ACHN (cell line): ENCODE results near the gene ELP2.
"Not testable (repeated sequence)": the region's sequence is repeated elsewhere in the genome, so short reads cannot be mapped to it uniquely, and the experiment has no call there.

Source experiments
- DNase-seq: peaks from one replicate; pipeline ENCODE4 v3.0.0-alpha.2; 2015
- in situ Hi-C: cut with HindIII; loops from 2 replicates; pipeline ENCODE4 v1.10.0; 2017; ENCODE audit warnings: low sequenced_read_pairs, low pct_ligation_motif_present, low pct_unique_long_range_greater_than_20kb

The ELP2 gene, protein sequence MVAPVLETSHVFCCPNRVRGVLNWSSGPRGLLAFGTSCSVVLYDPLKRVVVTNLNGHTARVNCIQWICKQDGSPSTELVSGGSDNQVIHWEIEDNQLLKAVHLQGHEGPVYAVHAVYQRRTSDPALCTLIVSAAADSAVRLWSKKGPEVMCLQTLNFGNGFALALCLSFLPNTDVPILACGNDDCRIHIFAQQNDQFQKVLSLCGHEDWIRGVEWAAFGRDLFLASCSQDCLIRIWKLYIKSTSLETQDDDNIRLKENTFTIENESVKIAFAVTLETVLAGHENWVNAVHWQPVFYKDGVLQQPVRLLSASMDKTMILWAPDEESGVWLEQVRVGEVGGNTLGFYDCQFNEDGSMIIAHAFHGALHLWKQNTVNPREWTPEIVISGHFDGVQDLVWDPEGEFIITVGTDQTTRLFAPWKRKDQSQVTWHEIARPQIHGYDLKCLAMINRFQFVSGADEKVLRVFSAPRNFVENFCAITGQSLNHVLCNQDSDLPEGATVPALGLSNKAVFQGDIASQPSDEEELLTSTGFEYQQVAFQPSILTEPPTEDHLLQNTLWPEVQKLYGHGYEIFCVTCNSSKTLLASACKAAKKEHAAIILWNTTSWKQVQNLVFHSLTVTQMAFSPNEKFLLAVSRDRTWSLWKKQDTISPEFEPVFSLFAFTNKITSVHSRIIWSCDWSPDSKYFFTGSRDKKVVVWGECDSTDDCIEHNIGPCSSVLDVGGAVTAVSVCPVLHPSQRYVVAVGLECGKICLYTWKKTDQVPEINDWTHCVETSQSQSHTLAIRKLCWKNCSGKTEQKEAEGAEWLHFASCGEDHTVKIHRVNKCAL

DNA sequence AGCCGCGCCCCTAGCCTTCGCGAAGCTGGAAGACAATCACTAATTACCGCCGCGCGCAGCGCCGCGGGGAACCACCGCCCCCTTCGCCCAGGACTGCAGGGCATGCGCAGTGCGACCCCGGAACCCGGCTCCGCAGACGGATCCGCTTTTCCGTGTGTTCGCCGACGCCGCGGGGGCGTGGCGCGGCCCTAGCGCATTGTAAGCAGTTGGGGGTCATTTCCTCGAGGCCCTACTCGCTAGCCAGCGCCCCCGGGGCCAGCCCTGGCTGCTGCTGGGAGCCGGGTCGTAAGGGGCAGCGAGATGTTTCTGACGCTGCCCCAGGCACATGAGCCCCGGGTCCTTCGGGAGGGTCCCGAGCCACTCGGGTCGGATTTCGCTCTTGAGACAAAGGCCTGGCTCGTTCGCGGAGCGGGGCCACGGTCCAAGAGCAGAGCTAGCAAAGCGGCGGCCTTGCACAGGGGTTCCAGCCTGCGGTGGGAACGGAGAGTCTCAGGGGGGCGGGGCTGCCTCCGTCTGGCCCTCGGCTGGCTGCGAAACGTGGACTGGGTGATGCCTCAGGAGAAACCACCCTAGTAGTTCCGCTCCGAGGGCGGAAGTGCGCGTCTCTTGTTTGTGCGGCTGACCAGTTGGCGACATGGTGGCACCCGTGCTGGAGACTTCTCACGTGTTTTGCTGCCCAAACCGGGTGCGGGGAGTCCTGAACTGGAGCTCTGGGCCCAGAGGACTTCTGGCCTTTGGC is at the start of gene ELP2, which contains the start of gene SLC39A6:
Gene ELP2 (plus strand): TSS at position 600 of the 739 bp plus-strand sequence. CDS start 35 bp downstream, at position 635.
Gene SLC39A6 (minus strand): TSS at position 41 of the 739 bp plus-strand sequence. CDS start 2,333 bp downstream, outside the sequence.
- DNase-seq, result peak; percentile 89
- in situ Hi-C loops, result no loop called here

DNA sequence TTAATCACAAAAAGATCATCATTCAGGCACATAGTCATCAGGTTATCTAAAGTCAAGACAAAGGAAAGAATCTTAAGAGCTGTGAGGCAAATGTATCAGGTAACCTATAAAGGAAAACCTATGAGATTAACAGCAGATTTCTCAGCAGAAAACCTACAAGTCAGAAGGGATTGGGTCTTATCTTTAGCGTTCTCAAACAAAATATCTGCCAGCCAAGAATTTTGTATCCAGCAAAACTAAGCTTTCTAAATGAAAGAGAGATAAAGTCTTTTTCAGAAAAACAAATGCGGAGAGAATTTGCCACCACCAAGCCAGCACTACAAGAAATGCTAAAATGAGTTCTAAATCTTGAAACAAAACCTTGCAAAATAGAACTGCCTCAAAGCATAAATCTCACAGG is 48.6 kb upstream of the ELP2 start:
- DNase-seq, in situ Hi-C loops: not testable (repeated sequence)

DNA sequence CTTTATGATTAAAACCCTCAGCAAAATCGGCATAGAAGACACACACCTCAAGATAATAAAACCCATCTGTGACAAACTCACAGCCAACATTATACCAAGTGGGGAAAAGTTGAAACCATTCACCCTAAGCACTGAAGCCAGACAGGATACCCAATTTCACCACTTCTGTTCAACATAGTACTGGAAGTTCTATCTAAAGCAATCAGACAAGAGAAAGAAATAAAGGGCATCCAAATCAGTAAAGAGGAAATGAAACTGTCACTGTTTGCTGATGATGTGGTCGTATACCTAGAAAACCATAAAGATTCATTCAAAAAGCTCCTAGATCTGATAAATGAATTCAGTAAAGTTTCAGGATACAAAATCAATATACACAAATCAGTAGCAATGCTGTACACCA is 46.0 kb upstream of the ELP2 start:
- no peak for DNase-seq
- in situ Hi-C loops, result no loop called here

DNA sequence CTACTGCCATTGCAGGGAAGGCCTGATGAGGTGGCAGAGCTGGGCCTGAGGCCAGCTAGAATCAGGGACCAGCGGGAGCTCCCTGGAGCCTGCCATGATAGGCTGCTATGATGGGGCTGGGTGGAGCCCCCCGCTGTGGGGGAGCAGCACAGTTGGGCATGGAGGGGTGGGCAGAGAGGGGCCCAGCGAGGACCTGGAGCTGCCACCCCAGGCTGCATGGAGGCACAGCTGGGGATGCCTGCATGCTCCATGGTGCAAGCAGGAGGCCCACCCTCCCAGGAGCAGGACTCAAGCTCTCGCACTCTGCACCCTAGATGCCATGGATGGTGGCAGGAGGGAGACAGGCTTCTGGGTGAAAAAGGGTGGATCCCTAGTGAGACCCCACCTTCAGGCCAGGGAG is 44.5 kb upstream of the ELP2 start:
- no peak for DNase-seq
- in situ Hi-C loops, result no loop called here

DNA sequence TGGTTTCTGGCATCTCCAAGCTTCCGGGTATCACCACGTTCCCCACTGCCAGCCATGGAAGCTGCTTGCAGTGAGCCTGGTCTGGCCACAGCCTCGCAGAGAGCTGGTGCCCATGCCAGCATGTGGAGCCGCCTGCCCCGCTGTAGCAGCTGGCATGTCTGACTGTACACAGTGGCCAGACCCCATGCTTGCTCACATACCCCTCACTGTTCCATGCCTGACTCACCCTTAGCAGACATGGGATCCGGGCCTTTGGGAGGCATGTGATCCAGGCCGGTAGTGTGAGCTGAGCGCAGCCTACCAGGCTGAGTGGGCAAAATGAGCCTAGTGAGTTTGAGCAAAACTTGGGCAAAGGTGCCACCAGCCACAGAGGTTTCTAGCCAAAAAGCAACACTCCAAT is 43.5 kb upstream of the ELP2 start:
- no peak for DNase-seq
- in situ Hi-C loops, result no loop called here

DNA sequence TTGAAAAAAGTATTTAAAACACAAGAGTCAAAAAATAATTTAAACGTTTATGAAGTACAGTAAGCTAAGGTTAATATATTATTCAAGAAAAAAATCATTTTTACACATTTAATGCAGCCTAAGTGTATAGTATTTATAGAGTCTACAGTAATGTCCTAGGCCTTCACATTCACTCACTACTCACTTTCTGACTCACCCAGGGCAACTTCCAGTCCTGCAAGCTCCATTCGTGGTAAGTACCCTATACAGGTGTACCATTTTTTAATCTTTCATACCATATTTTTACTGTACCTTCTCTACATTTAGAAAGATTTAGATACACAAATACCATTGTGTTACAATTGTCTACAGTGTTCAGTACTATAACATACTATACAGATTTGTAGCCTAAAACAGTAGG is 41.4 kb upstream of the ELP2 start:
- DNase-seq, result no peak
- in situ Hi-C loops, result no loop called here

DNA sequence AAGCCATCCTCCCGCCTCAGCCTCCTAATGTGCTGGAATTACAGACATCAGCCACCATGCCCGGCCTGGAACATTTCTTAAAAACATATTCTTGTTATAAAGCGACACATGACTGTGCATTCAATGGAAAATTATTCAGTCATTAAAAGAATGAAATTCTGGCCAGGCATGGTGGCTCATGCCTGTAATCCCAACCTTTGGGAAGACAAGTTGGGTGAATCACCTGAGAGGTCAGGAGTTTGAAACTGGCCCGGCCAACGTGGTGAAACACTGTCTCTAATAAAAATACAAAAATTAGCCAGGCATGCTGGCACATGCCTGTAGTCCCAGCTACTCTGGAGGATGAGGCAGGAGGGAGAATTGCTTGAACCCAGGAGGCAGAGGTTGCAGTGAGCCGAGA is 40.7 kb upstream of the ELP2 start:
- in situ Hi-C loops, result no loop called here
- DNase-seq, result no peak

DNA sequence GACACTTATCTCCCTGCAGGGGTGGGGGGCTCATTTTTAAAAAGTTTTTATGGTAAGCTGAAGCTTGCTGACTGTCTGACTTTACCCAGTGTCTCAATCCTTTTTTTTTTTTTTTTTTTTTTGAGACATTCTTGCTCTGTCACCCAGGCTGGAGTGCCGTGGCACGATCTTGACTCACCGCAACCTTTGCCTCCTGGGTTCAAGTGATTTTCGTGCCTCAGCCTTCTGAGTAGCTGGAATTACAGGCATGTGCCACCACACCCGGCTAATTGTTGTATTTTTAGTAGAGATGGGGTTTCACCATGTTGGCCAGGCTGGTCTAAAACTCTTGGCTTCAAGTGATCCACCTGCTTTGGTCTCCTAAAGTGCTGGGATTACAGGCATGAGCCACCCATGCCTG is 37.6 kb upstream of the ELP2 start:
- in situ Hi-C loops, result not testable (repeated sequence)

DNA sequence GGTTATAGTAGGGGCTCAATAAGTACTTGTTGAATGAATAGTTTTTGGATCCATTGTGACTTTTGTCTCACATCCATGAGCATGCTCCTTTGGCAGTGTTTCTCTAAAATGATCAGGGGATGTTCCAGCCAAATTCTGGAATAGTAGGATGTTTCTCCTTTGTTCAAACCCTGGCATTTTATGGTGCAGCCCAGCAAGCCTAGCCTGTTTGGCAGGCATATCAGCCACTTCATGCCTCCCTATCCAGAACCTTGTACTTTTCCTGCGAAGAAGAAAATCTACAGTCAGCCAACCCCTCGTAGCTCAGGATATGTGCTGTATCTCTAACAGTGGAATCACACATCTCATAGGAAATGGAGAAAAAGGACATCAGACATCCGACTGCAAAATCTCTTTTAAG is 35.3 kb upstream of the ELP2 start:
- no peak for DNase-seq
- in situ Hi-C loops, result no loop called here

More for the DNA sequence above, 37.6 kb upstream of the ELP2 start:
- not testable (repeated sequence) for DNase-seq

DNA sequence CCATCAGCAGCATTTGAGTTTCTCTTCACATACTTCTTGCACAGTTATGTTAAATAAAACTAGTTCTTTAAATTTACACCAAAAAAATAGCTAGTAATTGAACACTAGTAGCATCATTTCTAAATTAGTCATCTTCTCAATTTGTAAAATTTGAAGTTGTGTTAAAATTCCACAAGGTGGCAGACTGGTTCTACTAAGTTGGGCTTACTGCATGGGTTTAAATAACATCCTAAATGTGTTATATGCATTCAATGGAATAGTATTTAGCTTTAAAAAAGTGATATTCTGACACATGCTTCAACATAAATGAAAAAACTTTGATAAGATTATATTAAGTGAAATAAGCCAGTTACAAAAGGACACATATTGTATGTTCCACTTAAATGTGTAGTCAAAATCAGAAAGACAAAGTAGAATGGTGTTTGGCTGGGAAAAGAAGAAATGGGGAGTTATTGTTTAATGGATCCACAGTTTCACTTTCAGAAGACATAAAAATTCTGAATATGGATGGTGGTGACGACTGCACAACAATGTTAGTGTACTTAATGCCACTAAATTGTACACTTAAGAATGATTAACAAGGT is 33.7 kb upstream of the ELP2 start:
- in situ Hi-C loops, result no loop called here
- DNase-seq, result peak; percentile 69

DNA sequence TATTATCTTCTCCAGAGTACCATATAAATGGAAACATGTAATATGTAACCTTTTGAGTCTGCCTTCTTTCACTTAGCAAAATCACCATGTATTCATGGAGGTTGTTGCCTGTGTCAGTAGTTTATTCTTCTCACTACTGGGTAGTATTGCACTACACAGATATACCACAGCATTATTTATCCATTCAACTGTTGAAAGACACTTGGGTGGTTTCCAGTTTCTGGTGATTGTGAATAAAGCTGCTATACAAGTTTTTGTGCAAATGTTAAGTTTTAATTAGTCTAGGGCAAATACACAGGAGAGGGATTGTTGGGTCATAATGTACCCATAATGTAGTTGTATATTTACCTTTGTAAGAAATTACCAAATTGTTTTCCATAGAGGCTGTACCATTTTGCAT is 32.7 kb upstream of the ELP2 start:
- in situ Hi-C loops, result no loop called here

DNA sequence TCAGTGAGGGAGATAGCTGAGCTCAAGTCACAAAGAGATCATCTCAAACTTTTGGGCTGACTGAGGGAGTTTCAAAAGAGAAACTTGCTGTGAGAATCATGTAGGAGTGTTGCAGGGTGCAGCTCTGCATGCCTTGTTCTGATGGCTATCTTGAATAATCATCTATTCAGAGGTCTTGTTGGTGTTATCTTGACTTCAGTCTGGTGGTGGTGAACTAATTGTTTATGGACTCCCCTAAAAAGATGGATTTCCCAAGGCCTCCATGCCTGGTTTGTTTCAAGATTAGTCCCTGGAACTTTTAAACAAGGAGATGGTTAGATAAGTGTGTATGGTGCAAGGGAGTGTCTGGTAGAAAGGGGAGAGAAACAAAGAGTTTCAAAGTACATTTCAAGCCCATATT is 30.4 kb upstream of the ELP2 start:
- in situ Hi-C loops, result no loop called here
- no peak for DNase-seq

More for the DNA sequence above, 32.7 kb upstream of the ELP2 start:
- DNase-seq, result no peak

DNA sequence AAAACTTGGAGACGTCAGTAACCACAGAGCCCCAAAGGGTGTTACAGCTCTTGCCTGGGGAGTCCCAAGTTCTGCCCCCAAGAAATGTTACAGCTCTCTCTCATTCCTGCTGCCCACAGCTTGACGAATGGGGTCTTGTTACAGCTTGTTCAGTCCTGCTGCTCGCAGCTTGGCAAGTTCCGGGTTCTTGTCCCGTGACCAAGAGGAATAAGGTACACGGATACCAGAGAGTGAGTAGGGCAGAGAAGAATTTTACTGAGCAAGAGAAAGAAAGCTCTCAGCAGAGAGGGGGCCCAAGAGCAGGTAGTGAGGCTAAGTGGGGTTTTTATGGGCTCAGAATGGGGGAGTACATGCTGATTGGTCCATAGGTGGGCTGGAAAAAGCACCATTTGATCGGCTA is 27.8 kb upstream of the ELP2 start:
- in situ Hi-C loops, result no loop called here

DNA sequence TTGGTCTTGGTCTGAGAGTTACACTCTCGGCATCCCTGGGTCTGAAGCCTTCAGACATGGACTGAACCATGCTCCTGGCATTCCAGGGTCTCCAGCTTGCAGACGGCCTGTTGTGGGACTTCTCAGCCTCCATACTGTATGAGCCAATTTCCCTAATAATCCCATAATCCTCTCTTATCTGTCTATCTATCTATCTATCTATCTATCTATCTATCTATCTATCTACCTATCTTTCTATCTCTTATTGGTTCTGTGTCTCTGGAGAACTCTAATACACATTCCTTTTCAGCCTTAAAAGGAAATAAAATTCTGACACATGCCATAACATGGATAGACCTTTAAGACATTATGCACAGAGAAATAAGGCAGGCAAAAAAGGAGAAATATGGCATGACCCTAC is 24.9 kb upstream of the ELP2 start:
- no peak for DNase-seq
- in situ Hi-C loops, result no loop called here

More for the DNA sequence above, 27.8 kb upstream of the ELP2 start:
- no peak for DNase-seq

DNA sequence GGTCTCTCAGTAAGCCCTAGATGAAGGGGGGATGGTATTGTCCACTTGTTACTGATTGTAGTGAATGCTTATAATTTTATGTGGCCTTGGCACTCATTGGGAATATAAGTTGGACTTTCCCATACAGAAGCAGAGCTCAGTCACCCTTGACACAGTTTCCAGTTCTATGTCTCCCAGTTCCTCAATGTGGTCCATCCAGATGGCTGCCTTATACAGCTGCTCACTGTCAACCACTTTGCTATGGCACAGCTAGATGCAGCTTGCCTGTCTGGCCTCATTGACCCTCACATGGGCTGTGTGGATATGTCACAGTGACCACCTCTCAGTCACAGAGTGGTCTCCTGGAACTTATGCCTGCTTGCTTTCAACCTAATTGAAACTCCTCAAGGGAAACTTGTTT is 22.2 kb upstream of the ELP2 start:
- in situ Hi-C loops, result no loop called here
- DNase-seq, result no peak

DNA sequence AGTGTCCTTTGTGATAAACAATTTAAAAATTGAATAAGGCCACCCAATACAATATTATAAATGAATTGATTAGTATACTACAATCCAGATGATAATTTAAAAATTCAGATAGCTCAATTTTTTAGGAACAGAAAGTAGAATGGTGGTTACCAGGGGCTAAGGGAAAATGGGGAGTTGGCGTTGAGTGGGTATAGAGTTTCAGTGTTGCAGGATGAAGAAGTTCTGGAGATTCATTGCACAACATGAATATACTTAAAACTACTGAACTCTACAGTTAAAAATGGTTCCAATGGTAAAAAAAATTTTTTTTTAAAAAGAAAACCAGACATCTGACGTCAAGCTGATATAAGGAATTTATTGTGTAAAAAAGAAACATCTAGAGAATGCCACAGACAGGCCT is 21.5 kb upstream of the ELP2 start:
- in situ Hi-C loops, result no loop called here
- DNase-seq, result no peak

DNA sequence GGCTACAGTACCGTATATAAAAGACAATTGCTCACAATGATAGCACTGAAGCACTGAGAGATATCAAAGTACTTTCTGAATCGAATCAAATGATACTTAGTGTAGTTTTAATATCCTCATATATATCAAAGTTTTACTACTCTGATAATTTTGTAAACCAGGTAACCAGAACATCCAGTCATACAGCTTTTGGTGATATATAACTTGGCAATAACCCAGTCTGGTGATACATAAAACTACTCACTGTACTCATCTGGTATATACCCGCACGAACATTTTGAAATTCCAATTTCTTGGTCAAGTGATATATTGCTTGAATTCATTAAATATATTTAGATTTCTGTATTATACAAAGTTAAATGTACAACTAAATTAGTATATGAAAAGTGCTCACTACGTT is 21.1 kb upstream of the ELP2 start:
- DNase-seq, result no peak
- in situ Hi-C loops, result no loop called here

DNA sequence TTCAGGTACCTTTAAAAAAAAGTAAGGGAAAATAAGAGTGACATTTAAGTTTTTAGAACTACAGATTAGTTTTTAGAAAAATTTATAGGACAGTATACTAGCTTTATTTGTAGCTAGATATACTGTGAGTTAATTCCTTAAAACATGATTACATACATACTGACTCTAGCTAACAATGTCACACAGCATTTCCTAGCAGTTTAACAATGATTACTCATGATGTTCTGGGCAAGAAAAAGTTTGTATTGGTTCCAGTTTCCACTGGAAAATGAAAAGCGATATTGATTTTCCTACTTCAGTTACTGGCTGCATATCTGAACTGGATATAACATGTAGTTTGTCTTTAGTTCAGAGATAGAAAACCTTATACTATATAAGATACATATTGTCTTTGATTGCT is 20.0 kb upstream of the ELP2 start:
- in situ Hi-C loops, result no loop called here
- no peak for DNase-seq

DNA sequence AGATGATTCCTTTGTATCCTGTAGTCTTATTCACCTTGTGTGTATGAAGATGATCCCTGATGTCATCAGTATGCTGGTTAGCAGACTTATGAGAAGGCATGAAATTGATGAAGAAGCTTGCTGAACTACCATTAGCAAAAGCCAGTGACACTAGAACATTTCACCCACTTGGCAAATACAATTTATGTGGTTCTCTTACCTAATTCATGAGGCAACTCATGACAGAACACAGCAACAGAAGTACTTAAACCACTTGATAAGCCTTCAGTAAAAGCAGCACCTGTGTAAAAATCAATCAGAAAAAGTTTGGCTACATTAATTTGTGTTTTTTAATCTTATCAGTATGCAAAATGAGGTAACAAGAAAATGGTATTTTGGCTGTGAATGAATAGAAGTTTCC is 17.4 kb upstream of the ELP2 start:
- in situ Hi-C loops, result no loop called here
- DNase-seq, result no peak
